Measurements from ENCODE around the gene MAP3K5.
"Not testable (repeated sequence)": the region's sequence is repeated elsewhere in the genome, so short reads cannot be mapped to it uniquely, and the experiment has no call there.

MAP3K5 gene

GRCh38 chr6:136793363-136793762 lies 1.1 kb upstream of the MAP3K5 start:
- no peak for ATAC-seq
- no peak for DNase-seq

- no peak for DNase-seq
- ATAC-seq, result no peak
These were observed 225 bp downstream of the MAP3K5 start for GRCh38 chr6:136792095-136792409.

- ATAC-seq (peak; percentile 12), DNase-seq (peak; percentile 55)
These were observed 782 bp downstream of the MAP3K5 start for GRCh38 chr6:136791296-136792094.

GRCh38 chr6:136790411-136791295 lies 1.6 kb downstream of the MAP3K5 start:
- no peak for ATAC-seq
- DNase-seq, result no peak

- not testable (repeated sequence) for DNase-seq, ATAC-seq
These were observed 2.8 kb downstream of the MAP3K5 start for GRCh38 chr6:136789440-136789839.

- no peak for ATAC-seq
- no peak for DNase-seq
These were observed 4.0 kb downstream of the MAP3K5 start for GRCh38 chr6:136788069-136788902.

GRCh38 chr6:136787726-136788068 lies 4.6 kb downstream of the MAP3K5 start:
- no peak for DNase-seq
- ATAC-seq, result no peak

GRCh38 chr6:136786658-136787057 lies 5.6 kb downstream of the MAP3K5 start:
- DNase-seq, result no peak

GRCh38 chr6:136784910-136785746 lies 7.1 kb downstream of the MAP3K5 start:
- peak; percentile 42 for DNase-seq
- ATAC-seq, result no peak

More at GRCh38 chr6:136786658-136787057, 5.6 kb downstream of the MAP3K5 start:
- ATAC-seq, result no peak

- no peak for DNase-seq
- no peak for ATAC-seq
These were observed 8.0 kb downstream of the MAP3K5 start for GRCh38 chr6:136784271-136784664.

GRCh38 chr6:136783495-136784270 lies 8.6 kb downstream of the MAP3K5 start:
- ATAC-seq (peak; percentile 57), DNase-seq (no peak)

- no peak for ATAC-seq
- DNase-seq, result no peak
These were observed 9.3 kb downstream of the MAP3K5 start for GRCh38 chr6:136783021-136783420.

- ATAC-seq (peak; percentile 72), DNase-seq (no peak)
These were observed 10.1 kb downstream of the MAP3K5 start for GRCh38 chr6:136782021-136782770.

- no peak for ATAC-seq
These were observed 11.3 kb downstream of the MAP3K5 start for GRCh38 chr6:136780972-136781371.

GRCh38 chr6:136779682-136780081 lies 12.6 kb downstream of the MAP3K5 start:
- ATAC-seq (no peak), DNase-seq (no peak)

More at GRCh38 chr6:136780972-136781371, 11.3 kb downstream of the MAP3K5 start:
- no peak for DNase-seq

GRCh38 chr6:136777651-136778050 lies 14.6 kb downstream of the MAP3K5 start:
- DNase-seq (no peak), ATAC-seq (no peak)

GRCh38 chr6:136775548-136775947 lies 16.7 kb downstream of the MAP3K5 start:
- DNase-seq (no peak), ATAC-seq (no peak)

GRCh38 chr6:136775081-136775480 lies 17.2 kb downstream of the MAP3K5 start:
- no peak for DNase-seq

GRCh38 chr6:136774228-136775041 lies 17.8 kb downstream of the MAP3K5 start:
- ATAC-seq (no peak), DNase-seq (no peak)

More at GRCh38 chr6:136775081-136775480, 17.2 kb downstream of the MAP3K5 start:
- no peak for ATAC-seq

All from stimulated activated naive CD8-positive, alpha-beta T cell treated with anti-CD3 and anti-CD28 coated beads, Interleukin-15, Interleukin-2, amounts not matched to agents 100 U/mL and 50 U/mL, for 24 hours (primary cell).